ENCODE measurements around the gene RNF149. TPM values are rescaled to one million over a fixed set of nuclear protein-coding genes. Genes with fewer than 3 reads are reported as not detected.
"Not testable (repeated sequence)": the region's sequence is repeated elsewhere in the genome, so short reads cannot be mapped to it uniquely, and the experiment has no call there.

RNF149 gene
- total RNA-seq, 2 donors from 2014 or later = 56.9 to 57.0 TPM

DNA sequence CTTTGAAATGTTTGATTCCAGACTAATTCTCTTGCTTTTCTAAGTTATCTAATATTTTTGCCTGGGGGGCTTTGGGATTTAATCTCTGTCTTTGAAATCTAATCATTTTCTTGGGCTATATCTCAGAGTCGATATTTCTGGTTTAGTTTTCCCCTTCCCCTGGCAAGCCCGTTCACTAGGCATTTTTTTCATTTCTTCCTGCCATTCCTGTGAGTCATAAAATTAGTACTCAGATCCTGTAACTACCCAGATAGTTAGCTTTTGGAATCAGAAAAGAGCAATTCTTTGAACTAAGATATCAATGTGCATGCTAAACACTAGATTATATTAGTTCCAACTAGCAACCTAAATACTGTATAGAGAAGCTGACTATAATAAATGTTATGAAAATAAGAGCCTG is 29.4 kb upstream of the RNF149 start:
- no peak for ATAC-seq
- DNase-seq = no peak
- intact Hi-C loops (cut with DNase I, micrococcal nuclease) = no loop called here

DNA sequence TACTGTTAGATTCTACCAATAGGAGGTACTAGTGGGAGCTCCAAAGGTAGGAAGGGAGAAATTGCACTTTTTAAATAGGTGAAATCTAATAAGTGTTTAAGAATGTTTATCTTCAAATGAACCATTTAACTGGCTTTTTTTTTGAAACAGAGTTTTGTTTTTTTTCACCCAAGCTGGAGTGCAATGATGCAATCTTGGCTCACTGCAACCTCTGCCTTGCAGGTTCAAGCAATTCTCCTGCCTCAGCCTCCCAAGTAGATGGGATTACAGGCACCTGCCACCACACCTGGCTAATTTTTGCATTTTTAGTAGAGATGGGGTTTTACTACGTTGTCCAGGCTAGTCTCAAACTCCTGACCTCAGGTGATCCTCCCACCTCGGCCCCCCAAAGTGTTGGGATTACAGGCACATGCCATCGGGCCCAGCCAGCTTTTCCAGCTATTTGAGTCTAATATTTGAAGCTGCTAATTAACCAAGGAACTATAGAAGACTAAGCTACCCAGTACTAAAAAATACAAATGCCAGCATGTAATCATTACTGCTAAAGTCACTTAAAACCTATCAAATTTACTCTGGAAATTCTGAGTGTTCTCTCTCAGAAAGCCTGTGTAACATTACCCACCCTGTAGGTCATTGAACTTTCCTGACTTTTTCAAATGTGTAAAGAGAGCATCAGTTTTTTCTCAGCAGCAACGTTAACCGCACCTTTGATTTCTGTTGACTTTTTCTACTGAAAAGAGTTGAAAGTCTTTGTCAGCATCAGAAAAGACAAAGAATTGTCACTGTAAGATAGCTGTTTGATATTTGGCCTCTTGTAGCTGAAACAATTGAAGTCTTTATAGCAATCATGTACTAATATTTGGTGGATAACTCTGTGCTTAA is 24.6 kb upstream of the RNF149 start:
- DNase-seq = no peak
- no peak for ATAC-seq
- intact Hi-C loops (cut with DNase I, micrococcal nuclease) = no loop called here

DNA sequence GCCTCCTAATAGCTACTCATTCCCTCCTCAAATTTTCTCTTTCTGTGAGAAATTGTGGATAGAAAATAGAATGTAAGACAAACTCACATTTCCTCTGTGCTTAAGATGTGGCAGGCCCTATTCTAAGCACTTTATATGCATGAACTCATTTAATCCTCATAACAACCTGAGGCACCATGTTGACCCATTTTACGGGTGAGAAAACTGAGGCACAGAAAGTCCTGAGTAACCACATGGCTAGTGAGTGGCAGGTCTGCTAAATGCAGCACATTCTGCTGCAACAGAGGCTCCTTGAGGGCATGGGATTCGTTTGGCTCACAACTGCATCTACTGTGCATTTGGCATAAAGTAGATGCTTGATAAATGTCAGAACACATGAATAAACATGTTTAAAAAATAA is 22.7 kb upstream of the RNF149 start:
- DNase-seq (no peak), ATAC-seq (no peak)
- intact Hi-C loops (cut with DNase I, micrococcal nuclease) = no loop called here

DNA sequence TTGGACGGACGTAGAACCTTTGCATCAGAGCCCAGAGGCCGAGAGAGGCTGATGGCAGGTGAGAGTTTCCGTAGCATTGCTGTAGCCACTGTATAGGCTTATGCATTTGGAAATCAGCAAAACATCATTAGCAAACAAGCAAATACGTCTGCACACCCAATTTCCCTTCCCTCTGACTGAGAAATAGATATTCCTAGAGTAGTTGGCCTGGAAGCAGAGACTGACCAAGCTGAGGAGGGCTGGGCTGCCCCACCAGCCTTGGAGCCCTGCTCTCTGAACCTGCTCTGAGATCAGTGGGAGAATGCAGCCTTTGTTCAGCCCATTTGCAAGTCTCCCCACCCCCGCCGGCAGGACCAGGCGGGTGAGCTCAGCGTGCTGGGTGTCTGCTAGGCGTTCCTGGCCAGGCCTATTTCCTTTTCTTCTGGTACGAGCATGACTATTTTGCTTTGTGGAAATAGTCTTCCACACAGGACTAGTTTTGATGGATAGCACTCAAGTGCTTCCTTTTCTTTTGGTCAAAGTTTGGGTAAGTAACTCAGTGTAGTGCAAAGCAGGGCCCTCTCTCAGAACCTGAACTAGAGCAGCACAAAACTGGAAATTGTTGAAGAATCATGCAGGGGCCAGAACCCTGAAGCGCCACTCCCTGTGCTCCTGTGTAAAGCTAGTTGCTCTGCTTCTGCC is 21.9 kb upstream of the RNF149 start:
- intact Hi-C loops (cut with DNase I, micrococcal nuclease) = no loop called here
- ATAC-seq (peak; percentile 81), DNase-seq (peak; percentile 71 to 78)

DNA sequence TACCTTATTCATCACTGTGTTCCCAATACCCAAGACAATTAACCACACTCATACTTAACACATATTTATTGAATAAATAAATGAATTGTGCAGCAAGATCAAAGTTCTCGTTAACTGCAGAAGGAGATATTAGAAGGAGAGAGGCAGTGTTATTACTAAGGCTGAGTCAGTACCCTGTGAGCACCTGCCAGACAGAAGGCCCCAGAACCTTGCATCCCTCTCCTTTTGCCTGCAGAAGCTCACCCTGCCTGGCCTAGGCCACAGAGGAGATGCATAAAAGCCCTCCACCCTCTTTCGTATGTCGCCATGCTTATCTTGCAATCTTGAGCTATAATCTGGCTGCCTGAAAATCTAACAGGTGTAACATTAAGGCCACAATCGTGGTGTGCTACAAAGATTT is 20.5 kb upstream of the RNF149 start:
- ATAC-seq = no peak
- no peak for DNase-seq
- intact Hi-C loops (cut with DNase I, micrococcal nuclease) = no loop called here

DNA sequence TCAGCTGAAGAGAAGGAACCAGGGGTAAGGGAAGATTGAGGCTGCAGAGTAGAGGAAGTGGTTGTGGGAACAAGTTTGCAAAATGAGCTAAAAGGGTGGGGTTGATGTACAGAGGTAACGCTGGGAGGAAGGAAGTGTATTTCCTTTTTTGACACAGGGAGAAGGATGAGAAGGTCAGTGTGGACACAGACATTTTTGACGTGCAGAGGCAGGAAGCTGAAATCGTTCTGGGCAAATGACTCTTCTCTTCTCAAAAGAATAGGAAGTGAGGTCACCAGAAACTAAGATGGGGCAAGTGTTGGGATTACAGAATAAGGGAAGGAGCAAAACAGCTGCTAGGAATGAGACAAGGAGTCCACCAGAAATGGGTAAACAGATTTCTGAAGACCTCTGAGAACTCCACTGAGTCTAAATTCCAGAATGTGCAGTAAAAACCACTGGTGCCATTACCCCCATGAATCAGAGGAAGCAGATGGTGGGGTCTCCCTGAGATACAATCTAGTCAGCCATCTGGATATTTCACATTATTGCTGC is 20.0 kb upstream of the RNF149 start:
- ATAC-seq = peak; percentile 65
- intact Hi-C loops (cut with DNase I, micrococcal nuclease) = no loop called here
- peak in 1 of 2 donors; percentile 49 for DNase-seq

DNA sequence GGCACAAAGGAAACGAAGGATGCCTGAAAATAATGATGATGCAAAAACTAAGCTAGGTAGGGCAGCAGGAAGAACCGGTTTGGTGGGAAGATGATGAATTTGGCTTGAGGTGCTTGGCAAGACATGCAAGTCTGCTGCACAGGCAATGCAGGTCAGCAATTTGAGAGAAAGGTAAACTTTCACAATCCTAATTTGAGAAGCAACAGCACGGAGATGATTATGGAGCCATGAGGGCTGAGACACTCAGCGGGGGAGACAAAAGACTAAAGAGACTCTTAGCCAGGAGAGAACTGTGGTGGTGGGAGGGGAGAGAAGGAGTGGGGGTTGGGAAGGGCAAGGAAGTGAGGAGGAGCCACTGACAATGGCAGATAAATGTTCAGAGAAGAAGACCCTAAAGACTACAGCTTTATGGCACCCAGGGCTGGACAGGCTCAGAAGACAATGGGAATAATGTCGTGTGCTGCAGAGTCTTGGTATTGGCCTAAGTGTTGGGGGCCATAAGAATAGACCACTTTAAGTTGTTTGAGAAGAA is 19.4 kb upstream of the RNF149 start:
- ATAC-seq (peak; percentile 55), DNase-seq (peak; percentile 69)
- intact Hi-C loops (cut with DNase I, micrococcal nuclease) = no loop called here

DNA sequence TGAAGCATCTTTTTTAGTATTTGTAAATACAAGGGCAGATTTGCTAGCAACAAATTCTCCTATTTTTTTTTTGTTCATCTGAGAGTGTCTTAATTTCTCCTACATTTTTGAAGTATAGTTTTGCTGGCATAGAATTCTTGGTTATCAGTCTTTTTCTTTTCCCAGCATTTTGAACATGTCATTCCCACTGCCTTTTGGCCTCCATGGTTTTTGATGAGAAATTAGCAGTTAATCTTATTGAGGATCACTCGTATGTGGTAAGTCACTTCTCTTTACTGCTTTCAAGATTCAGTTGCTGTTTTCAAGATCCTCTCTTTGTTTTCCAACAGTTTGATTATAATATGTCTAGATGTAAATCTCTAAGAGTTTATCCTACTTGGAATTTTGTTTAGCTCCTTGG is 16.9 kb upstream of the RNF149 start:
- intact Hi-C loops (cut with DNase I, micrococcal nuclease) = no loop called here
- DNase-seq (no peak), ATAC-seq (no peak)

DNA sequence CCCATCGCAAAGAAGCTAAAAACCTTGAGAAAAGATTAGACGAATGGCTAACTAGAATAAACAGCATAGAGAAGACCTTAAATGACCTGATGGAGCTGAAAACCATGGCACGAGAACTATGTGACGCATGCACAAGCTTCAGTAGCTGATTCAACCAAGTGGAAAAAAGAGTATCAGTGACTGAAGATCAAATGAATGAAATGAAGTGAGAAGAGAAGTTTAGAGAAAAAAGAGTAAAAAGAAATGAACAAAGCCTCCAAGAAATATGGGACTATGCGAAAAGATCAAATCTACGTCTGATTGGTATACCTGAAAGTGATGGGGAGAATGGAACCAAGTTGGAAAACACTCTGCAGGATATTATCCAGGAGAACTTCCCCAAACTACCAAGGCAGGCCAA is 8.1 kb upstream of the RNF149 start:
- DNase-seq; intact Hi-C loops (cut with DNase I, micrococcal nuclease); ATAC-seq: not testable (repeated sequence)

DNA sequence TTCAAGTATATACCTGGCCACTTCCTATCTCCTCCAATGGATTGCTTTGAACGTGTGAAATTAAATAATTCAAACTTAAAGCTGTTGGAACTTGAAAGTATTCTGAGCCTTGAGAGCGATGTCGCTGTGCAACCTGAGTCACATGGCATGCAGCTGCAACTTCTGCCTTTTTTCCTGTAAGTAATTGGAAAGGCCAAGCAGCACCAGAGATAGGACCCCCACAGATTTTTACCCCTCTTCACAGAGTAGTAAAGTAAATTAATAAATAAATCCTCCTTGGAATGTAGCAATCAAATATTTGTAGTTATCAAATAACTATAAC is 3.2 kb upstream of the RNF149 start:
- intact Hi-C loops (cut with DNase I, micrococcal nuclease) = no loop called here
- no peak for DNase-seq
- no peak for ATAC-seq

DNA sequence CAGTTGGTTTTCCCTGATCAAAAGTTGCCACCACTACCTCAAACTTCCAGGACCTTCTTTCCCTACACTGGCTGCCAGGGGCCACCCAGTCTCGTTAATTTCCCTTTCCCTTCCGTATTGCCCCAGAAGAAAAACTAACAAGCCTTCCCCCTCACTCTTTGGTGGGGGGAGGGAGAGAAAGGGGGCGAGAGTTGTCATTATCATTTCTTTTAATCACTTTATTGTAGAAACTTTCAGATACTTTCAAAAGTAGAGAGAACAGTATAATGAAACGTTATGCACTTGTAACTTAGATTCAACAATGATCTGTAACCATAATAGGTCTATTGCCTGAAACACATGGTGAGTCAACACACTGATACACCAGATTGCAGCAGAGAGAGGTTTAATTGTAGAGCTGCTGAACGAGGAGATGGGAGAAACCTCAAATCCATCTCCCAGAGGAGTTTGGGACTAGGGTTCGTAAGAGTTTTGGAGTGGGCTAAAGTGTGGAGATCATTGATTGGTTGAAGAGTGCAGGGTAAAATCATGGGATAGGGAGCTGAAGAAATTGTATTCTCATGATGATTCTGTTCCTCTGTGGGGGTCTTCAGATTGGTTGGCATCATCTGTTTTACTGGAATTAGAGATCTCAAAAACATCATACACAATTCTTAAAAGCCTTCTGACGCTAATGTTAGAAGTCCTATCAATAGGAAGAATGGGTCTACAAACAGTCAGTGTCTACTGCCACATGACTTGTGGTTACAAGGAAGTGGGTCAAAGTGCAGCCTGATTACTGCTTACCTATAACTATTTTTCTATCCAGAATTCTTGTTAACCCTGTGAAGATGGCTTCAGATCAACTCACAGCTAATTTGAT is 2.6 kb upstream of the RNF149 start:
- intact Hi-C loops (cut with DNase I, micrococcal nuclease) = no loop called here
- DNase-seq = peak in 1 of 2 donors; percentile 28
- peak; percentile 21 for ATAC-seq

DNA sequence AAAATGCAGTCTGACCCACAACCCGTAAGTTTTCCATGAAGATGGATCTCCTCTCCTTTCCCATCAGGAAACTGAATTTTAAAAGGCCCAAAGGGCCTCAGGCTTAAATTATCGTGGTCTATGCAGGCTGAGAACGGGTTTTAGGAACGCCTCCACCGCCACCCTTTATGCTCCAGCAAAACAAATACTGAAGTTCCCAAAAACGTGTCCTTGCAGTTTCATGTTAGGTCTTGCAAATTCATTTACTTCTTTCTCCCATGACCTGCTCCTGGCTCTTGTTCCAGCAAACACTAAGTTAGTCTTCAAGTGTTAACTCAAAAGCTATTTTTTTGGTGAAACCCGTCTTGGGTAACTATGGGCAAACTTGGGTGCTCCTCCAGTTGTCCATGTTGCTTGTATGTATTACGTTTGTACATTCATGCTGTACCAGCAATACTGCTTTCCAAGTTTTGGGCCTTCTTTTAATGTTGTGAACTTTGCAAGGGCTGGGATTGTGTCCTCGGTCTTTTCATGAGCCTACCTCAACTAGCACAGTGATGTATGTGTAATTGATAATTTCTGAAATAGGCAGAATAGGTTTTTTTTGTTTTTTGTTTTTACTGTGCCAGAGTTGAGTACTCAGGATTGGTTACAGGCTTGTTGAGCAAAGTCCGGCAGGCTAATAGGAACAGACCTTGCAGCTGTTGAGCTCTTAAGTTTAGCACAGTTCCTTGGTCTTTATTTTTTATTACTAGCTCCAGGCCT is 1.8 kb upstream of the RNF149 start:
- intact Hi-C loops (cut with DNase I, micrococcal nuclease) = no loop called here
- ATAC-seq = no peak
- DNase-seq = no peak

DNA sequence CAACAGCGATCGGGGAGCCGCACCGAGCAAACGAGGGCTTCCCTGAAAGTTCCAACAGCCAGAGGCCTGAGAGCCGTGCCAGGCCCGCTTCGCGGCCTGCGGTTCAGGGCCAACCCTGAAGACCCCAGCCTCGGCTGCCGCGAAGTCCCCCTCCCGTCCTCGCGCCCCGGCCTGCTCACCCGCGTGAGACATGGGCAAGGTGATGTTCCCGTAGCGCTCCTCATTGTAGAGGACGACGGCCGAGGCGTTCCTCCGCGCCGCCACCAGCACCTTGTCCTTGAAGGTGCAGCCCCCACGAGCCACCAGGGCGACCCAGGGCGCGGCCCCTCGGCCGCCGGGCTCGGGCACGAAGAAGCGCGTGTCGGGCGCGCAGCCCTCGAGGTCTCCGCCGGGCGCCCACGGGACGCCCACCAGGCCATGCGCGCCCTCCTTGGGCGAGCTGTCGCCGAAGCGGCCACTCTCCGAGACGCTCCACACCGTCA is 510 bp downstream of the RNF149 start:
- intact Hi-C loops (cut with DNase I, micrococcal nuclease) = no loop called here
- ATAC-seq (peak; percentile 32), DNase-seq (peak in 1 of 2 donors; percentile 52)

DNA sequence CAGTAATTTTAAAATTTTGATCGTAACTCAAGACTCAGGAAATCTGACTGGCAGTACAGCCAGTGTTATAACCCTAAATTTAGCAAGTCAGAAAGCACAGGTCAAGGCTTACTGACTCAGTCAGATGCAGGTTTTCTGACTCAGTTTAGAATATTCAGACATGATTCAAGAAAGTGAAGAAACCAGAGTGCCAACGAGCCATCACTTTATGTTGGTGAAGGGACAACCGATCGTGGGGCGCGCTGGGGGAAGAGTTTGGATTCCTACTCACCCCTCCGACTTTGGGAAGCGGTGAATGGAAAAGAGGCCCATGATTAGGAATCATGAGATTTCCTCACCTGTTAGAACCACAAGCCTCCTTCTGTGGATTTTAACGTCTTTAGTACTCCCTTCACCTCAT is 998 bp downstream of the RNF149 start:
- intact Hi-C loops (cut with DNase I, micrococcal nuclease) = no loop called here
- ATAC-seq = no peak
- DNase-seq = peak in 1 of 2 donors; percentile 20

DNA sequence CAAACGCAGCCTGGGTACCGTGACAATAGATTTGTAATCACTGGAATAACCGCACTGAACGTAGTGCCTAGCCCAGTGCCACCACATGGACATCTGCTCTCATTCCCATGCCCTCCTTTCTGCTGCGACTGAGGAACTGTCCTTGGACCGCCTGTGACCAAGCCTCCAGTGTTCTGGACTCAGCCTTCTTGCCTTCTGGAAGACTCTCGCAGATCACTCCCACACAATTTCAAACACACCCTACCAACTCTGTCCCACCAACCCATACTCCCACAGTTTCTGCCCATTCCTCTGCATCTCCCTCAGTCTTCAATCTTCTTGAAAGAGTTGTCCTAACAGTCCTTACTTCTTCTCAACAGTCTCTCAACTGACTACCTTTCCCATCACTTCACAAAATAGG is 2.1 kb downstream of the RNF149 start:
- no peak for DNase-seq
- ATAC-seq = no peak
- intact Hi-C loops (cut with DNase I, micrococcal nuclease) = no loop called here

DNA sequence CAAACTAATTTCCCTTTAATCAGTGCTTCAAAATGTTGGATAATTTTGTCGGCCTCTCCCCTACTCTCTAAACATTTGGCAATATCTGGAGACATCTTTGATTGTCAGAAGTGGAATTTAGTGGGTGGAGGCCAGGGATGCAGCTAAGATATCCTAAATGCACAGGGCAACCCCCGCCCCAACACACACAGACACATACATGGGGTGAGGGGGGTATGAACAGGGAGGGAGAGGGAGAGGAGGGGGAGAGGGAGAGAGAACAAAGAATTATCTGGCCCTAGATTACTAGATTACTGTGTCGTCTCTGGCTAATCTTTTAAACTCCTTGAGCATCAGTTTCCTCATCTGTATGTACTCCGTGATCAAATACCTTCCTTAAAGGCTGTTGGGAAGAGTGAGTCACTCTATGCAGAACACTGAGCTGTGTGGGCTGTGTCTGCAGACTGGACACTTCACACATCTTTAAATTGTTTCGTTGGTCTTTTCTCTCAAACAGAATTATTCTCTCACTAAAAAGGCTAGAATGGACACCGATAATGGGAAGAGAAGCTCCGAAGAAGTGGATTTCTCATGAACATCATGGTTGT is 2.9 kb downstream of the RNF149 start:
- DNase-seq (no peak), ATAC-seq (no peak)
- intact Hi-C loops (cut with DNase I, micrococcal nuclease) = no loop called here

DNA sequence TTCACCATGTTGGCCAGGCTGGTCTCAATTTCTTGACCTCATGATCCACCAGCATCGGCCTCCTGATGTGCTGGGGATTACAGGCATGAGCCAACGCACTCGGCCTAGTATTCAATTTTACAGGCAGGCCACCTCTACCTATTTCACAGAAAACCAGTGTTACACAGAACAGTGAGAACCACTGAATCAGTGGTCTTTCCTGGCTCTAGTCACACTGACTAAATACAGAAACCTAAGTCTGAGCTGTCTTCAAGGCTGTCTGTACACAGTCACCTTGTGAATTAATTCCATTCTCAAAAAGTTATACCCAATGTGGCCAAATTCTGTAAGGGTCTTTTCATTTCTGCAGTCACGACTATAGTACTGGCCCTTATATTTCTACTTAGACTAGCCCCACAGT is 3.5 kb downstream of the RNF149 start:
- ATAC-seq (no peak), DNase-seq (no peak)
- intact Hi-C loops (cut with DNase I, micrococcal nuclease) = no loop called here

DNA sequence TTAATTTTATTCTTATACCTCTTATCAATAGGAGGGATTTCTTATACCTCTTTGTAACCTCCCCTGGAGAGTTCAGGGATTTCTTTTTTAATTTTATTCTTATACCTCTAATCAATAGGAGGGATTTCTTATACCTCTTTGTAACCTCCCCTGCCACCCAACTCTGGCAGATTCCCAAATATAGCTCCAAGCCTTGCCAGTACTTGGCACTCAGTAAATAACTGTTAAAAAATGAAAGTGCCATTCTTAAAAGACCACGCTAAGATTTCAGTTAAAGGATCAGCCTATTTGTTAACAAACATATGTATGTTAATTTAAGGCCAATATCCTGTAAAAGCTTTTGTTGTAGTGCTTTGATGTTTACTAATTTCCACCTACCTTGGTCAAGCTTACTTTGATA is 4.8 kb downstream of the RNF149 start:
- DNase-seq (no peak), ATAC-seq (no peak)
- intact Hi-C loops (cut with DNase I, micrococcal nuclease) = no loop called here

Data from left colon (tissue), 2 donors.